Measurements from ENCODE around the gene GAB2. TPM values are rescaled to one million over a fixed set of nuclear protein-coding genes. Genes with fewer than 3 reads are reported as not detected.
A peak's percentile ranks its signal among the peaks of the same experiment; 100 is the strongest.

Gene GAB2
- total RNA-seq, 6 experiments from 2014 or later = 3.8 to 10.2 (median 4.5) TPM

GRCh38 chr11:78418584-78419211 lies 1.1 kb upstream of the GAB2 start:
- DNase-seq (no peak), ATAC-seq (no peak)
- H3K36me3 ChIP-seq = no peaks in the 10 kb centered on the region
- H3K27ac ChIP-seq = peak overlapping the region in 2 of 3 donors; percentile 51 to 87
- WGBS (ENCODE audit: insufficient coverage, low coverage, low lambda C conversion rate, missing lambda C conversion rate) = 21% methylated on average over 11 of the region's 11 CpGs
- TF ChIP-seq CTCF (IDR thresholded peaks at IDR 0.05) (no peak), POLR2A (IDR thresholded peaks at IDR 0.05) (no peak)
- H3K9me3 ChIP-seq = no peaks in the 10 kb centered on the region
- H3K4me1 ChIP-seq = peaks cover 0 to 23% (median 9%) of the 10 kb centered on the region in 4 donors
- no peaks in the 10 kb centered on the region for H3K27me3 ChIP-seq
- intact Hi-C loops (cut with DNase I) = loop anchor here in 1 of 2 donors (10.0 kb wide), 1 partner anchor 146 kb away; no protein-coding TSS in a partner anchor
- H3K4me3 ChIP-seq = peak overlapping the region; percentile 65 to 74 (median 71)

GRCh38 chr11:78417888-78418583 lies 416 bp upstream of the GAB2 start:
- H3K4me1 ChIP-seq = peaks cover 0 to 23% (median 9%) of the 10 kb centered on the region in 4 donors
- DNase-seq (peak; percentile 82 to 89 (median 87)), ATAC-seq (peak; percentile 55 to 83 (median 80))
- WGBS (ENCODE audit: insufficient coverage, low coverage, low lambda C conversion rate, missing lambda C conversion rate) = 0% methylated on average over 30 of the region's 68 CpGs
- H3K27ac ChIP-seq = peak overlapping the region; percentile 75 to 97 (median 87)
- no peaks in the 10 kb centered on the region for H3K36me3 ChIP-seq
- no peaks in the 10 kb centered on the region for H3K9me3 ChIP-seq
- H3K4me3 ChIP-seq = peak overlapping the region; percentile 65 to 74 (median 71)
- no peaks in the 10 kb centered on the region for H3K27me3 ChIP-seq
- TF ChIP-seq POLR2A (IDR thresholded peaks at IDR 0.05) = peak; percentile 89
- peak in 3 of 4 donors; percentile 21 to 57 (median 34) for TF ChIP-seq CTCF (IDR thresholded peaks at IDR 0.05)
- intact Hi-C loops (cut with DNase I) = loop anchor here in 1 of 2 donors (10.0 kb wide), 1 partner anchor 147 kb away; no protein-coding TSS in a partner anchor

GRCh38 chr11:78416285-78417174 lies 1.1 kb downstream of the GAB2 start:
- WGBS (ENCODE audit: insufficient coverage, low coverage, low lambda C conversion rate, missing lambda C conversion rate) = 3% methylated on average over 36 of the region's 38 CpGs
- peaks cover 0 to 23% (median 9%) of the 10 kb centered on the region in 4 donors for H3K4me1 ChIP-seq
- H3K36me3 ChIP-seq = no peaks in the 10 kb centered on the region
- intact Hi-C loops (cut with DNase I) = loop anchor here in 1 of 2 donors (10.0 kb wide), 1 partner anchor 148 kb away; no protein-coding TSS in a partner anchor
- DNase-seq = peak; percentile 87 to 90 (median 89)
- peak; percentile 30 to 56 (median 38) for TF ChIP-seq CTCF (IDR thresholded peaks at IDR 0.05)
- peak; percentile 83 for TF ChIP-seq POLR2A (IDR thresholded peaks at IDR 0.05)
- no peaks in the 10 kb centered on the region for H3K9me3 ChIP-seq
- peak overlapping the region; percentile 87 to 97 (median 90) for H3K27ac ChIP-seq
- peak; percentile 71 to 76 (median 74) for ATAC-seq
- peak overlapping the region; percentile 66 to 74 (median 69) for H3K4me3 ChIP-seq
- no peaks in the 10 kb centered on the region for H3K27me3 ChIP-seq

GRCh38 chr11:78415338-78415737 lies 2.3 kb downstream of the GAB2 start:
- TF ChIP-seq POLR2A (IDR thresholded peaks at IDR 0.05) (no peak), CTCF (IDR thresholded peaks at IDR 0.05) (no peak)
- 53% methylated on average over 4 of the region's 4 CpGs for WGBS (ENCODE audit: insufficient coverage, low coverage, low lambda C conversion rate, missing lambda C conversion rate)
- Histone ChIP-seq H3K36me3 (no peaks in the 10 kb centered on the region), H3K27ac (no peak overlapping the region), H3K27me3 (no peaks in the 10 kb centered on the region), H3K4me1 (peaks cover 0 to 22% (median 9%) of the 10 kb centered on the region in 4 donors), H3K4me3 (no peak overlapping the region), H3K9me3 (no peaks in the 10 kb centered on the region)
- DNase-seq (no peak), ATAC-seq (no peak)
- intact Hi-C loops (cut with DNase I) = loop anchor here in 1 of 2 donors (10.0 kb wide), 1 partner anchor 149 kb away; no protein-coding TSS in a partner anchor
